Neural crest cell (in vitro differentiated cells): ENCODE measurements around the gene GALNTL6. TPM values are rescaled to one million over a fixed set of nuclear protein-coding genes. Genes with fewer than 3 reads are reported as not detected.

Experiments
- DNase-seq: peaks from one replicate; pipeline ENCODE4 v3.0.0; 2021; ENCODE audit warnings: low read depth, mixed read lengths, low spot score
- H3K27ac Mint-ChIP-seq: one replicate; pipeline ENCODE4 v1.8.0; 2021; ENCODE audit warnings: mild to moderate bottlenecking, mixed read lengths; ENCODE audit not compliant: unreplicated experiment
- H3K27me3 Mint-ChIP-seq: 2 replicates; pipeline ENCODE4 v1.8.0; 2021; ENCODE audit warnings: low read depth, mild to moderate bottlenecking, mixed read lengths
- H3K36me3 Mint-ChIP-seq: 2 replicates; pipeline ENCODE4 v1.8.0; 2021; ENCODE audit warnings: low read depth, mild to moderate bottlenecking, mixed read lengths
- H3K4me1 Mint-ChIP-seq: 2 replicates; pipeline ENCODE4 v1.8.0; 2021; ENCODE audit warnings: mixed read lengths
- H3K4me3 Mint-ChIP-seq: one replicate; pipeline ENCODE4 v1.8.0; 2021; ENCODE audit warnings: mild to moderate bottlenecking, mixed read lengths
- H3K9me3 Mint-ChIP-seq: 2 replicates; pipeline ENCODE4 v1.8.0; 2021; ENCODE audit warnings: mixed read lengths
- CTCF ChIP-seq: fragments of 200-600 bp; sonication (generic); conservative IDR thresholded peaks from 2 replicates; pipeline ENCODE4 v1.5.0; 2021; ENCODE audit warnings: antibody characterized with exemption, mild to moderate bottlenecking
- total RNA-seq: library from RNA; stranded (reverse); gene quantifications from 2 replicates; pipeline ENCODE4 v1.2.1, GENCODE V29; 2021

Gene GALNTL6
- total RNA-seq, 1 donor from 2014 or later: 0.07 TPM

- Mint-ChIP-seq H3K9me3 (peaks cover 2% of the 10 kb centered on the region), H3K4me1 (peaks cover 10% of the 10 kb centered on the region), H3K27ac (no peak overlapping the region), H3K36me3 (no peaks in the 10 kb centered on the region), H3K4me3 (no peak overlapping the region), H3K27me3 (no peaks in the 10 kb centered on the region)
- no peak for DNase-seq
- TF ChIP-seq CTCF: no peak
These were observed 1189.8 kb downstream of the GALNTL6 start for GRCh38 chr4:173002830-173003561.

- H3K36me3 Mint-ChIP-seq: no peaks in the 10 kb centered on the region
- no peak overlapping the region for H3K4me3 Mint-ChIP-seq
- no peak overlapping the region for H3K27ac Mint-ChIP-seq
- no peaks in the 10 kb centered on the region for H3K9me3 Mint-ChIP-seq
- no peak for TF ChIP-seq CTCF
- DNase-seq: no peak
- no peaks in the 10 kb centered on the region for H3K27me3 Mint-ChIP-seq
- peaks cover 5% of the 10 kb centered on the region for H3K4me1 Mint-ChIP-seq
These were observed 1192.9 kb downstream of the GALNTL6 start for GRCh38 chr4:173005912-173006633.

DNA sequence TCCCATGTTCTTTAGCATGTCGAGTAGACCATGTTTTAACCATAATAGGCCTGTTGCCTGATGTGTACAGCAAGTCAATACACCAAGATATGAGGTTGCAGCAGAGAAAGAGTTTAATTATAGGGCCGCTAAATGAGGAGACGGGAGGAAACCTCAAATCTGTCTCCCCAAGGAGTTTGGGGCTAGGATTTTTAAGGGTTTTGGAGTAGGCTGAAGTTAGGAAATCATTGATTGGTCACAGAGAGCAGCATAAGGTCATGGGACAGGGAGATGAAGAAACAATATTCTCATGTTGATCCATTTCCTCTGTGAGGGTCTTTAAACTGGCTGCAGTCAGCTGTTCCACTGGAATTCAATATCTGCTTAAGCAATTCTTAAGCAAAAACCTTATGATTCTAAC, 1195.2 kb downstream of the GALNTL6 start:
- H3K36me3 Mint-ChIP-seq: no peaks in the 10 kb centered on the region
- no peaks in the 10 kb centered on the region for H3K9me3 Mint-ChIP-seq
- DNase-seq: no peak
- no peak overlapping the region for H3K27ac Mint-ChIP-seq
- no peaks in the 10 kb centered on the region for H3K27me3 Mint-ChIP-seq
- H3K4me1 Mint-ChIP-seq: peaks cover 7% of the 10 kb centered on the region
- no peak for TF ChIP-seq CTCF
- no peak overlapping the region for H3K4me3 Mint-ChIP-seq

- Mint-ChIP-seq H3K9me3 (no peaks in the 10 kb centered on the region), H3K27ac (no peak overlapping the region), H3K36me3 (no peaks in the 10 kb centered on the region), H3K27me3 (no peaks in the 10 kb centered on the region), H3K4me1 (peaks cover 9% of the 10 kb centered on the region), H3K4me3 (no peak overlapping the region)
- no peak for TF ChIP-seq CTCF
- no peak for DNase-seq
These were observed 1196.1 kb downstream of the GALNTL6 start for GRCh38 chr4:173009129-173009823.

DNA sequence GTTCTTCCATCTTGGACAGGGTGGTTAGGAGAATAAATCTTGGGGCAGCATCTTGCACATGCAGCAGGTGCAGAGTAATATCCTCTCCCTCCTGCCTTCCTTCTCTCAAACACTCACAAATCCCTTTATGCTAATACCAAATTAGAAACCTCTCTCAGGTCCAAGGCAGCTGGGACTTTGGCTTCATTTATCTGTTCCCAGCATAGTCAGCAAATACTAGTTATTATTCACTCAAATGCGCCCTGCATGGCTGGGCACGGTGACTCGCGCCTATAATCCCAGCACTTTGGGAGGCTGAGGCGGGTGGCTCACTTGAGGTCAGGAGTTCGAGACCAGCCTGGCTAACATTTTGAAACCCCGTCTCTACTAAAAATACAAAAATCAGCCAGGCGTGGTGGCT, 1199.4 kb downstream of the GALNTL6 start:
- no peak overlapping the region for H3K4me3 Mint-ChIP-seq
- DNase-seq: no peak
- no peaks in the 10 kb centered on the region for H3K9me3 Mint-ChIP-seq
- H3K4me1 Mint-ChIP-seq: peaks cover 12% of the 10 kb centered on the region
- no peak for TF ChIP-seq CTCF
- H3K36me3 Mint-ChIP-seq: no peaks in the 10 kb centered on the region
- no peaks in the 10 kb centered on the region for H3K27me3 Mint-ChIP-seq
- no peak overlapping the region for H3K27ac Mint-ChIP-seq
